Upper lobe of left lung (tissue), 4 donors: ENCODE measurements around the gene SCN5A.

Experiments used
- CTCF ChIP-seq, 6 experiments: fragments of 450-650 bp in 4 of 6; fragments of 200-600 bp in 2 of 6; sonication (generic) in 2 of 6; IDR thresholded peaks; one replicate each; pipeline ENCODE4 v1.5.1; 2016 to 2019; ENCODE audit warnings: antibody characterized with exemption in 6 of 6
- POLR2A ChIP-seq, 4 donors: fragments of 450-650 bp; IDR thresholded peaks; one replicate each; pipeline ENCODE4 v1.5.1; 2016 to 2017; ENCODE audit warnings: antibody characterized with exemption in 4 of 4, mild to moderate bottlenecking in 2 of 4
- POLR2AphosphoS5 ChIP-seq, 2 donors: sonication (generic); formaldehyde crosslinking; IDR thresholded peaks; one replicate each; pipeline ENCODE4 v1.5.1; 2017; ENCODE audit warnings: antibody characterized with exemption in 2 of 2

GRCh38 chr3:38548154-38548931 lies 101.1 kb downstream of the SCN5A start:
- TF ChIP-seq CTCF (IDR thresholded peaks at IDR 0.05) (no peak), POLR2A (IDR thresholded peaks at IDR 0.05) (no peak), POLR2AphosphoS5 (IDR thresholded peaks at IDR 0.05) (no peak)
